Hematopoietic multipotent progenitor cell (in vitro differentiated cells): Measurements from ENCODE around the gene TMPRSS5. TPM values are rescaled to one million over a fixed set of nuclear protein-coding genes. Genes with fewer than 3 reads are reported as not detected.

Experiments used
- DNase-seq, 3 donors: peaks; one replicate each; pipeline ENCODE4 v3.0.0-alpha.2; 2011 to 2015; ENCODE audit warnings: low read depth in 2 of 3, low spot score in 2 of 3
- total RNA-seq: library from RNA; depleted of rRNA; stranded (reverse); fragments of >200 nt; gene quantifications from one replicate; pipeline ENCODE4 v1.2.3, GENCODE V29; 2012

TMPRSS5 gene
- total RNA-seq, 1 donor = 0.27 TPM

- DNase-seq = no peak
These were observed 35.3 kb downstream of the TMPRSS5 start for GRCh38 chr11:113670831-113671215.

- DNase-seq = no peak
These were observed 35.8 kb downstream of the TMPRSS5 start for GRCh38 chr11:113670149-113670830.

- DNase-seq = no peak
These were observed 37.9 kb downstream of the TMPRSS5 start for GRCh38 chr11:113668255-113668654.

GRCh38 chr11:113667801-113668200 lies 38.3 kb downstream of the TMPRSS5 start:
- no peak for DNase-seq

GRCh38 chr11:113666584-113666983 lies 39.5 kb downstream of the TMPRSS5 start:
- DNase-seq = no peak

GRCh38 chr11:113664981-113665710 lies 41.0 kb downstream of the TMPRSS5 start:
- DNase-seq = no peak

- no peak for DNase-seq
These were observed 41.8 kb downstream of the TMPRSS5 start for GRCh38 chr11:113664069-113664980.

- DNase-seq = no peak
These were observed 42.5 kb downstream of the TMPRSS5 start for GRCh38 chr11:113663567-113663966.

- DNase-seq = no peak
These were observed 50.3 kb downstream of the TMPRSS5 start for GRCh38 chr11:113655771-113656170.

GRCh38 chr11:113651023-113651422 lies 55.1 kb downstream of the TMPRSS5 start:
- no peak for DNase-seq

GRCh38 chr11:113649311-113649710 lies 56.8 kb downstream of the TMPRSS5 start:
- no peak for DNase-seq

GRCh38 chr11:113647856-113648255 lies 58.3 kb downstream of the TMPRSS5 start:
- DNase-seq = no peak

- DNase-seq = no peak
These were observed 59.0 kb downstream of the TMPRSS5 start for GRCh38 chr11:113647108-113647507.

GRCh38 chr11:113645593-113646349 lies 60.3 kb downstream of the TMPRSS5 start:
- no peak for DNase-seq

- no peak for DNase-seq
These were observed 61.5 kb downstream of the TMPRSS5 start for GRCh38 chr11:113644605-113645004.

GRCh38 chr11:113643701-113644100 lies 62.4 kb downstream of the TMPRSS5 start:
- no peak for DNase-seq

- no peak for DNase-seq
These were observed 63.0 kb downstream of the TMPRSS5 start for GRCh38 chr11:113643006-113643585.

- DNase-seq = no peak
These were observed 64.0 kb downstream of the TMPRSS5 start for GRCh38 chr11:113642090-113642489.

- DNase-seq = no peak
These were observed 67.7 kb downstream of the TMPRSS5 start for GRCh38 chr11:113638376-113638775.

- DNase-seq = no peak
These were observed 68.5 kb downstream of the TMPRSS5 start for GRCh38 chr11:113637636-113638035.
